ENCODE data around the gene NKIRAS2.
"Not testable (repeated sequence)": the region's sequence is repeated elsewhere in the genome, so short reads cannot be mapped to it uniquely, and the experiment has no call there.

NKIRAS2 gene

GRCh38 chr17:42017866-42018200, 2.1 kb upstream of the NKIRAS2 start:
- H3K14ac ChIP-seq (ENCODE audit: low read length): peak overlapping the region; percentile 83
- H4K91ac ChIP-seq (ENCODE audit: low read depth, low read length): peak overlapping the region; percentile 80

GRCh38 chr17:42018339-42018738, 1.6 kb upstream of the NKIRAS2 start:
- H4K8ac ChIP-seq (ENCODE audit: low read depth, low read length): peak overlapping the region; percentile 76
- WGBS (ENCODE audit: extremely low coverage, insufficient coverage, insufficient read length): no CpG with 5 or more reads among the region's 3 CpGs

More at GRCh38 chr17:42017866-42018200, 2.1 kb upstream of the NKIRAS2 start:
- no peaks in the 10 kb centered on the region for H3K27me3 ChIP-seq (ENCODE audit: insufficient read depth, low read length)
- DNase-seq: no peak
- peak overlapping the region; percentile 71 for H2AK5ac ChIP-seq (ENCODE audit: low read length)
- no peak overlapping the region for H3K23ac ChIP-seq (ENCODE audit: low read length)
- peak overlapping the region; percentile 53 for H2AFZ ChIP-seq (ENCODE audit: insufficient read depth, low read length, poor library complexity)
- no peaks in the 10 kb centered on the region for H3K9me3 ChIP-seq (ENCODE audit: insufficient read depth, low read depth, low read length)
- peak overlapping the region; percentile 82 for H3K4me2 ChIP-seq (ENCODE audit: low read length)
- peak overlapping the region; percentile 74 for H3K4me3 ChIP-seq (ENCODE audit: low read depth, low read length)
- peak overlapping the region; percentile 57 for H3K18ac ChIP-seq (ENCODE audit: low read length)
- peak overlapping the region; percentile 94 for H4K8ac ChIP-seq (ENCODE audit: low read depth, low read length)
- no CpG with 5 or more reads among the region's 11 CpGs for WGBS (ENCODE audit: extremely low coverage, insufficient coverage, insufficient read length)
- H3K36me3 ChIP-seq (ENCODE audit: control insufficient read depth in 1 of 2, insufficient read depth in 2 of 2, low read length in 2 of 2): peaks cover 6 to 14% of the 10 kb centered on the region in 2 experiments
- peak overlapping the region; percentile 71 for H4K12ac ChIP-seq (ENCODE audit: low read depth, low read length)
- peak overlapping the region; percentile 72 for H3K27ac ChIP-seq (ENCODE audit: low read depth, low read length)
- H2BK12ac ChIP-seq (ENCODE audit: low read length): no peak overlapping the region
- H3K9ac ChIP-seq (ENCODE audit: low read length): peak overlapping the region; percentile 81
- peaks cover 17% of the 10 kb centered on the region for H3K79me2 ChIP-seq (ENCODE audit: control insufficient read depth, insufficient read depth, low read length, poor library complexity)
- H2BK5ac ChIP-seq (ENCODE audit: low read depth, low read length, poor library complexity): peak overlapping the region; percentile 43
- H3K79me1 ChIP-seq (ENCODE audit: low read length): peaks cover 18% of the 10 kb centered on the region
- peak overlapping the region; percentile 16 for H3K4ac ChIP-seq (ENCODE audit: low read depth, low read length)
- H2BK120ac ChIP-seq (ENCODE audit: insufficient read depth, low read length, poor library complexity): peak overlapping the region; percentile 55
- H3K4me1 ChIP-seq (ENCODE audit: control insufficient read depth in 1 of 2, insufficient read depth in 2 of 2, low read length in 2 of 2): peaks cover 2 to 15% of the 10 kb centered on the region in 2 experiments

GRCh38 chr17:42018988-42019387, 902 bp upstream of the NKIRAS2 start:
- Histone ChIP-seq H3K14ac (ENCODE audit: low read length) (no peak overlapping the region), H3K4me2 (ENCODE audit: low read length) (no peak overlapping the region), H2AFZ (ENCODE audit: insufficient read depth, low read length, poor library complexity) (no peak overlapping the region), H2BK12ac (ENCODE audit: low read length) (no peak overlapping the region), H4K91ac (ENCODE audit: low read depth, low read length) (no peak overlapping the region), H3K27me3 (ENCODE audit: insufficient read depth, low read length) (no peaks in the 10 kb centered on the region), H3K4ac (ENCODE audit: low read depth, low read length) (no peak overlapping the region), H3K36me3 (ENCODE audit: control insufficient read depth in 1 of 2, insufficient read depth in 2 of 2, low read length in 2 of 2) (peaks cover 15 to 25% of the 10 kb centered on the region in 2 experiments), H3K9me3 (ENCODE audit: insufficient read depth, low read depth, low read length) (peaks cover 3% of the 10 kb centered on the region), H2BK120ac (ENCODE audit: insufficient read depth, low read length, poor library complexity) (no peak overlapping the region), H3K23ac (ENCODE audit: low read length) (no peak overlapping the region), H3K18ac (ENCODE audit: low read length) (no peak overlapping the region), H3K79me2 (ENCODE audit: control insufficient read depth, insufficient read depth, low read length, poor library complexity) (peaks cover 17% of the 10 kb centered on the region), H3K4me3 (ENCODE audit: low read depth, low read length) (no peak overlapping the region), H3K27ac (ENCODE audit: low read depth, low read length) (no peak overlapping the region), H2BK5ac (ENCODE audit: low read depth, low read length, poor library complexity) (no peak overlapping the region), H4K12ac (ENCODE audit: low read depth, low read length) (no peak overlapping the region), H4K8ac (ENCODE audit: low read depth, low read length) (no peak overlapping the region), H3K9ac (ENCODE audit: low read length) (no peak overlapping the region), H2AK5ac (ENCODE audit: low read length) (no peak overlapping the region), H3K4me1 (ENCODE audit: control insufficient read depth in 1 of 2, insufficient read depth in 2 of 2, low read length in 2 of 2) (peaks cover 3 to 15% of the 10 kb centered on the region in 2 experiments), H3K79me1 (ENCODE audit: low read length) (peaks cover 18% of the 10 kb centered on the region)
- no CpG with 5 or more reads among the region's 4 CpGs for WGBS (ENCODE audit: extremely low coverage, insufficient coverage, insufficient read length)
- DNase-seq: no peak

More at GRCh38 chr17:42018339-42018738, 1.6 kb upstream of the NKIRAS2 start:
- H3K4me2 ChIP-seq (ENCODE audit: low read length): peak overlapping the region; percentile 82
- no peak overlapping the region for H4K91ac ChIP-seq (ENCODE audit: low read depth, low read length)
- no peak overlapping the region for H3K27ac ChIP-seq (ENCODE audit: low read depth, low read length)
- H3K18ac ChIP-seq (ENCODE audit: low read length): no peak overlapping the region
- no peak overlapping the region for H3K23ac ChIP-seq (ENCODE audit: low read length)
- no peak overlapping the region for H3K14ac ChIP-seq (ENCODE audit: low read length)
- no peaks in the 10 kb centered on the region for H3K27me3 ChIP-seq (ENCODE audit: insufficient read depth, low read length)
- H3K9ac ChIP-seq (ENCODE audit: low read length): no peak overlapping the region
- H3K36me3 ChIP-seq (ENCODE audit: control insufficient read depth in 1 of 2, insufficient read depth in 2 of 2, low read length in 2 of 2): peaks cover 8 to 19% of the 10 kb centered on the region in 2 experiments
- H3K4me1 ChIP-seq (ENCODE audit: control insufficient read depth in 1 of 2, insufficient read depth in 2 of 2, low read length in 2 of 2): peaks cover 2 to 15% of the 10 kb centered on the region in 2 experiments
- peaks cover 18% of the 10 kb centered on the region for H3K79me1 ChIP-seq (ENCODE audit: low read length)
- DNase-seq: no peak
- H2BK120ac ChIP-seq (ENCODE audit: insufficient read depth, low read length, poor library complexity): no peak overlapping the region
- no peaks in the 10 kb centered on the region for H3K9me3 ChIP-seq (ENCODE audit: insufficient read depth, low read depth, low read length)
- no peak overlapping the region for H4K12ac ChIP-seq (ENCODE audit: low read depth, low read length)
- H2AK5ac ChIP-seq (ENCODE audit: low read length): no peak overlapping the region
- no peak overlapping the region for H2BK5ac ChIP-seq (ENCODE audit: low read depth, low read length, poor library complexity)
- peak overlapping the region; percentile 17 for H2BK12ac ChIP-seq (ENCODE audit: low read length)
- H3K4ac ChIP-seq (ENCODE audit: low read depth, low read length): no peak overlapping the region
- H3K4me3 ChIP-seq (ENCODE audit: low read depth, low read length): no peak overlapping the region
- H2AFZ ChIP-seq (ENCODE audit: insufficient read depth, low read length, poor library complexity): peak overlapping the region; percentile 31
- peaks cover 17% of the 10 kb centered on the region for H3K79me2 ChIP-seq (ENCODE audit: control insufficient read depth, insufficient read depth, low read length, poor library complexity)

GRCh38 chr17:42020845-42021244, 955 bp downstream of the NKIRAS2 start:
- not testable (repeated sequence) for H3K4ac ChIP-seq (ENCODE audit: low read depth, low read length)

More at GRCh38 chr17:42020845-42021244, 955 bp downstream of the NKIRAS2 start:
- DNase-seq; H3K23ac ChIP-seq (ENCODE audit: low read length); H3K9me3 ChIP-seq (ENCODE audit: insufficient read depth, low read depth, low read length); H2BK5ac ChIP-seq (ENCODE audit: low read depth, low read length, poor library complexity); H2BK12ac ChIP-seq (ENCODE audit: low read length); H3K27me3 ChIP-seq (ENCODE audit: insufficient read depth, low read length); H3K27ac ChIP-seq (ENCODE audit: low read depth, low read length); H4K12ac ChIP-seq (ENCODE audit: low read depth, low read length); H4K91ac ChIP-seq (ENCODE audit: low read depth, low read length); H3K4me3 ChIP-seq (ENCODE audit: low read depth, low read length); H2BK120ac ChIP-seq (ENCODE audit: insufficient read depth, low read length, poor library complexity); H3K14ac ChIP-seq (ENCODE audit: low read length); H3K18ac ChIP-seq (ENCODE audit: low read length); H4K8ac ChIP-seq (ENCODE audit: low read depth, low read length); H2AFZ ChIP-seq (ENCODE audit: insufficient read depth, low read length, poor library complexity); H2AK5ac ChIP-seq (ENCODE audit: low read length); H3K9ac ChIP-seq (ENCODE audit: low read length): not testable (repeated sequence)
- peaks cover 17% of the 10 kb centered on the region for H3K79me2 ChIP-seq (ENCODE audit: control insufficient read depth, insufficient read depth, low read length, poor library complexity)
- peak overlapping the region; percentile 77 for H3K4me2 ChIP-seq (ENCODE audit: low read length)
- H3K36me3 ChIP-seq (ENCODE audit: control insufficient read depth in 1 of 2, insufficient read depth in 2 of 2, low read length in 2 of 2): peaks cover 19 to 30% of the 10 kb centered on the region in 2 experiments
- no CpG with 5 or more reads among the region's 8 CpGs for WGBS (ENCODE audit: extremely low coverage, insufficient coverage, insufficient read length)
- peaks cover 8 to 20% of the 10 kb centered on the region in 2 experiments for H3K4me1 ChIP-seq (ENCODE audit: control insufficient read depth in 1 of 2, insufficient read depth in 2 of 2, low read length in 2 of 2)
- H3K79me1 ChIP-seq (ENCODE audit: low read length): peaks cover 20% of the 10 kb centered on the region
